HG02943 (cell line): ENCODE measurements around the gene WDCP.

Source experiments
- ATAC-seq: cut with Tn5 transposase; IDR thresholded peaks from one replicate; pipeline ENCODE4 v1.9.1; 2021; ENCODE audit warnings: mild to moderate bottlenecking, low read depth, moderate library complexity; ENCODE audit not compliant: unreplicated experiment

Gene WDCP

GRCh38 chr2:24008672-24009366, 38.4 kb downstream of the WDCP start:
- ATAC-seq = no peak

- ATAC-seq = no peak
Measured at GRCh38 chr2:24007693-24008092, 39.5 kb downstream of the WDCP start.

GRCh38 chr2:23994567-23994966, 52.6 kb downstream of the WDCP start:
- ATAC-seq = no peak

DNA sequence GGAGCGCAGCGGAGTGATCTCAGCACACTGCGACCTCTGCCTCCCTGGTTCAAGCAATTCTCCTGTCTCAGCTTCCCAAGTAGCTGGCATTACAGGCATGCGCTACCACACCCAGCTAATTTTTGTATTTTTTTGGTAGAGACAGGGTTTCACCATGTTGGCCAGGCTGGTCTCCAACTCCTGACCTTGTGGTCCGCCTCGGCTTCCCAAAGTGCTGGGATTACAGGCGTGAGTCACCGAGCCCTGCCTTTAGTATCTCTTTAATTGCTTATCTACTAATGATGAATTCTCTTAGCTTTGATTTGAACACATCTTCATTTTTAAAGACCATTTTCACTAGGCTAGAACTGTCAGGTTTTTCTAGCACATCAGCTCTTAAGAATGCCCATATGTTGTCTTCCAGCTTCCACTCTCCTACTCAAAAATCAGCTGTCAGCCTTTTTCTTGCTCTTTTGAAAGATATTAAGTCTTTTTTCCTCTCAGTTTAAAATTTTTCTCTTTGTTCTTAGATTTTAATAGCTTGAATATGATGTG, 53.4 kb downstream of the WDCP start:
- no peak for ATAC-seq

GRCh38 chr2:23992931-23993330, 54.3 kb downstream of the WDCP start:
- no peak for ATAC-seq

GRCh38 chr2:23988371-23988770, 58.8 kb downstream of the WDCP start:
- no peak for ATAC-seq
